RPMI7951 (cell line): ENCODE data around the gene UCMA. TPM values are rescaled to one million over a fixed set of nuclear protein-coding genes. Genes with fewer than 3 reads are reported as not detected.

Experiments
- DNase-seq: peaks from one replicate; pipeline ENCODE4 v3.0.0-alpha.2; 2012; ENCODE audit warnings: low read depth
- total RNA-seq: library from RNA; depleted of rRNA; stranded (reverse); fragments of >200 nt; shearing (Covaris generic); gene quantifications from 2 replicates; pipeline ENCODE4 v1.2.3, GENCODE V29; 2014; rRNA removed

UCMA gene
- total RNA-seq, 1 experiment from 2014 or later = not detected

GRCh38 chr10:13187135-13187534, 47.0 kb downstream of the UCMA start:
- no peak for DNase-seq

- DNase-seq = no peak
Measured at GRCh38 chr10:13184730-13185514, 49.3 kb downstream of the UCMA start.

GRCh38 chr10:13184276-13184675, 49.9 kb downstream of the UCMA start:
- no peak for DNase-seq

- no peak for DNase-seq
Measured at GRCh38 chr10:13183625-13184024, 50.5 kb downstream of the UCMA start.

GRCh38 chr10:13182424-13182823, 51.8 kb downstream of the UCMA start:
- no peak for DNase-seq

- DNase-seq = no peak
Measured at GRCh38 chr10:13180788-13181187, 53.4 kb downstream of the UCMA start.

- no peak for DNase-seq
Measured at GRCh38 chr10:13173616-13174015, 60.6 kb downstream of the UCMA start.

Other genes with a start within 250 kb of the UCMA start
- 0.29 TPM in 1 of 2 replicates, not detected in the other for gene CCDC3, start 232.7 kb downstream of the UCMA start, total RNA-seq
- gene OPTN, start 134.2 kb downstream of the UCMA start, total RNA-seq = 74.8 and 78.7 TPM in 2 replicates
- 20.7 and 21.9 TPM in 2 replicates for gene MCM10, start 72.8 kb downstream of the UCMA start, total RNA-seq
- 27.8 and 30.2 TPM in 2 replicates for gene PHYH, start 65.7 kb upstream of the UCMA start, total RNA-seq
- gene SEPHS1, start 113.9 kb upstream of the UCMA start, total RNA-seq = 60.7 and 65.6 TPM in 2 replicates